NCI-H1436 treated with DMSO at 0.1 percent for 48 hours (cell line): ENCODE results near the gene APPL2.
"Not testable (repeated sequence)": the region's sequence is repeated elsewhere in the genome, so short reads cannot be mapped to it uniquely, and the experiment has no call there.

Experiments used
- DNase-seq: peaks from one replicate; lab custom pipeline; 2025; lab: John Stamatoyannopoulos, UW

Gene APPL2

DNA sequence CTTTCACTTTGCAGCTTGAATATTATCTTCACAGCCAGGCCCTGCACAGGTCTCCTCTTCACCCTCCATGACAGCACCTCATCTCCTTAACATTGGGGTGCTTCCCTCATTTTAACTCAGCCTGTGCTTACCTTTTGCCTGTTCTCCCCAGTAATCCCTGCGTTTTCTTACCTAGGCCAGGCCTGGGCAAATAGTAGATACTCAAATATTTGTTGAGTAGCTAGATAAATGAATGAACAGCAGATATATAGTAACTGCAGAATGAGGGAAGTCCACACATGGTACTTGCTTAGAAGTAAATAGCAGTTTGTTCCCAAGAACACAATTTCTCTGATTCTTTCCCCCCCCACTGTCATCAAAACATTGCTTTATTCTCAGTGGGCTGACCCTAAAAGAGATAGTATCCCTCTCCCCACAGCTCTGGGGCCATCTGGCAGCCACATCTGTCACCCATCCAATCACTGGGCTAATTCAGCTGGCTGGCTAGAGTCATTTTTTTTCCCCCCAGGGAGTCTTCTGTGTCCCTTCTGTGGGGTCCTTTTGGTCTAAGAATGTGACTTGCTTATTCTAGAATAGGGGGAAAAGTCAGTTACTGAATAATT, 43.2 kb downstream of the APPL2 start:
- no peak for DNase-seq

DNA sequence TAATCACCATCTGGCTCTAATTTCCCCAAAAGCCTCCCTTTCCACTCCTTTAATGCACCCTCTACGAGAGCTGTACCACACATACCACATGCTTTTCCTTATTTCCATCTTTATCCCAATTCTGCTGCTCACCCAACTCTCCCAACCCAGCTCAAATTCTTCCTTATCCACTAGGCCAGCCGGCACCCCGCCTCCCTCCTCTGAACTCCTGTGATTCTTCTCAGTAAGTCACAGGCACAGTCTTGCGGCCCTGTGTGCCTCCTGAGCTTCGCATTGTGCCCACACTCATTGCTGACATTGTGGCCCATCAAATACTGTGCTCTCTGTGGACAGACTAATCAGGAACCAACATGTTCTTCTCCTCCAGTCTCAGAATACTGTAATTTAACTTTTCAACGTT, 45.4 kb downstream of the APPL2 start:
- no peak for DNase-seq

- no peak for DNase-seq
Observed at GRCh38 chr12:105189293-105189692, 46.7 kb downstream of the APPL2 start.

- not testable (repeated sequence) for DNase-seq
Observed at GRCh38 chr12:105183976-105184375, 52.0 kb downstream of the APPL2 start.

GRCh38 chr12:105183406-105183805, 52.6 kb downstream of the APPL2 start:
- not testable (repeated sequence) for DNase-seq

DNA sequence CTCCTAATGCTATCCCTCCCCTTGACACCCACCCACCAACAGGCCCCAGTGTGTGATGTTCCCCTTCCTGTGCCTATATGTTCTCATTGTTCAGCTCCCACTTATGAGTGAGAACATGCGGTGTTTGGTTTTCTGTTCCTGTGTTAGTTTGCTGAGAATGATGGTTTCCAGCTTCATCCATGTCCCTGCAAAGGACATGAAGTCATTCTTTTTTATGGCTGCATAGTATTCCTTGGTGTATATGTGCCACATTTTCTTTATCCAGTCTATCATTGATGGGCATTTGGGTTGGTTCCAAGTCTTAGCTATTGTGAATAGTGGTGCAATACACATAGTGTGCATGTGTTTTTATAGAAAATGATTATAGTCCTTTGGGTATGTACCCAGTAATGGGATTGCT, 56.9 kb downstream of the APPL2 start:
- not testable (repeated sequence) for DNase-seq

DNA sequence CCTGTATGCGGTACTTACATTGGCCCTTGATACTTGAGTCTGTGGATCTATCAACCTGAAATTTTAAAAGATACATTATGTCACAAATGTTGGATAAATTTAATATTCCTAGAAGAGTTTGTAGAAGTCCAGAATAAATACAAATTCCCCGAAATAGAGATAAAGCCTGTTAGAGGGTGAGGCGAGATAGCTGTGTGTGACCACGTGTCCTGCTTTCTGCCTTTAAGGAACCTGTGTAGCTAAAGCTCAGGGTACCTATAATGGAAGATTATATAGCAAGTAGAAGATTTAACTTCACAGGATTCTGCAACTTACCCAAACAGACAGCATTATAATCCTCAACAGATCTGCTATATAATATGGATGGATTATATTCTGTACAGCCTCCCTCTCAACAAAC, 58.8 kb downstream of the APPL2 start:
- no peak for DNase-seq

- DNase-seq, result no peak
Observed at GRCh38 chr12:105175397-105175990, 60.5 kb downstream of the APPL2 start.

- no peak for DNase-seq
Observed at GRCh38 chr12:105171691-105172436, 64.1 kb downstream of the APPL2 start.

- no peak for DNase-seq
Observed at GRCh38 chr12:105170139-105170538, 65.8 kb downstream of the APPL2 start.

- no peak for DNase-seq
Observed at GRCh38 chr12:105168006-105168405, 68.0 kb downstream of the APPL2 start.

GRCh38 chr12:105167346-105167745, 68.6 kb downstream of the APPL2 start:
- no peak for DNase-seq

DNA sequence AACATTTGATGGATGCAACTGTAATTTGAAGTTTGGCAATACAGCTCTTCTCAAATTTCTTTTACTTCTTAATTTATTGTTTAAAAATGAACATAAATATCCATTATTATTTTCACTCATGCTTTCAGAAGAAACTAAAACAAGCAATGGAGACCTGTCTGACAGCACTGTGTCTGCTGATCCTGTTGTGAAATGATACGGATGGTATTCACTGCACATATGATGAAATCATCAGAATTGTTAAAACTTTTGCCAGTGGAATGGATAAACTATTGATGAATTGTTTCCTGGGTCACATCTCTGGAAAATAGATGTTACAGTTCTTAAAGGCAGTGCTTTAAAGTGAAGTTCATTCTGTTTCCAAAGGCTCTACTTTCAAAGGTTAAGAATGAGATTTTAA, 69.2 kb downstream of the APPL2 start:
- no peak for DNase-seq

- no peak for DNase-seq
Observed at GRCh38 chr12:105164068-105164467, 71.9 kb downstream of the APPL2 start.

GRCh38 chr12:105162174-105162573, 73.8 kb downstream of the APPL2 start:
- no peak for DNase-seq

- no peak for DNase-seq
Observed at GRCh38 chr12:105158876-105159275, 77.1 kb downstream of the APPL2 start.

- DNase-seq, result no peak
Observed at GRCh38 chr12:105157606-105158005, 78.4 kb downstream of the APPL2 start.

GRCh38 chr12:105156260-105156659, 79.7 kb downstream of the APPL2 start:
- no peak for DNase-seq

DNA sequence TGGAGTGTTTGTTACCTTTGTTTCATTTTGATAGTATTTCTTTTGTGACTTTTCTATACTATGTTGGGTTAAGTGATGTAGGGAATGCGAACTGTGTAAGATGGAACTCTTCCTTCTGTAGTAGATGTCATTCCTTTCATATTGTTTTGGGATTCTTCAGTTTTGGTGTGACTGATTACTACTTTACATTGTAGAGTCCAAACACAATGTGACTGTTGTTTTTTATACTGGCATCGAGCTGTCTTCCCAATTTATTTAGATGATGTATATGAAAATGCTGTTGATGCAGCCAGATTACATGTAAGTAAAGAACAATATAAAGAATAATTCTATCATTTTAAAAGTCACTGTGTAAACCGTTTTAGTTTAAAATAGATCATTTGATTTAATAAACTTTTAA, 93.7 kb downstream of the APPL2 start:
- DNase-seq, result no peak

DNA sequence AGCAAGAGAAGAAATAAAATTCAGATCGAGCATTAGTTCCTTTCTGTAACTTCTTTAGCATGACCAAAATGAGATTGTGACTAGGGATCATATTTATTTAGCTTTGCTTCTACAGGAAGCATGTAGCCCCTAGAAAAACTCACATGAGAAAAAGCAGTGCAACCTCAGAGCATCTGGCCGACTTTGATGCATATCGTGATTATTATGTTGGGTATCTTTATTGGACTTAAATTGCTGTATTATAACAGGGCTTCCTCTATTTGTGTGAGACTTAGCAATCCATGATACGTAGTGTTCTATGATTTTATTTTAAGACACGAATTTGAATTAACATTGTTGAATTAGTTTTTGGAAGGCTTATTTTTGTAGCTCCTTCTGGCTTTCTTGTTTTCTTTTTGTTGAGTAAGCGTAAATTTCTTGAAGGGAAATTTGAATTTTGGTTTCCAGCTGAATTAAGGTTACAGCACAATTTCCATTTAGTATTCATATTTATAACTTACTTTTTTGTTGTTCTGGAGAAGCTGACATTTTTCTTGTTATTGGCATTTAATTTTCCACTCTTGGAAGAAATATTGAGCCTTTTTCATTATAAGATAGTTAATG, 94.6 kb downstream of the APPL2 start:
- no peak for DNase-seq

- no peak for DNase-seq
Observed at GRCh38 chr12:105138248-105138647, 97.7 kb downstream of the APPL2 start.
